COR-L47 (cell line): ENCODE data around the gene RHOBTB3.

Experiments used
- DNase-seq: peaks from one replicate; lab custom pipeline; 2025; lab: John Stamatoyannopoulos, UW

Gene RHOBTB3

GRCh38 chr5:95731571-95732554 lies 727 bp downstream of the RHOBTB3 start:
- peak; percentile 49 for DNase-seq

GRCh38 chr5:95733107-95733665 lies 2.0 kb downstream of the RHOBTB3 start:
- no peak for DNase-seq

- no peak for DNase-seq
These were observed 3.1 kb downstream of the RHOBTB3 start for GRCh38 chr5:95734187-95734586.

- DNase-seq = no peak
These were observed 3.8 kb downstream of the RHOBTB3 start for GRCh38 chr5:95734906-95735305.

GRCh38 chr5:95735406-95735805 lies 4.3 kb downstream of the RHOBTB3 start:
- no peak for DNase-seq

GRCh38 chr5:95738072-95738471 lies 6.9 kb downstream of the RHOBTB3 start:
- no peak for DNase-seq

- DNase-seq = no peak
These were observed 7.7 kb downstream of the RHOBTB3 start for GRCh38 chr5:95738834-95739233.

- no peak for DNase-seq
These were observed 8.7 kb downstream of the RHOBTB3 start for GRCh38 chr5:95739857-95740256.

- no peak for DNase-seq
These were observed 10.3 kb downstream of the RHOBTB3 start for GRCh38 chr5:95741458-95741857.

GRCh38 chr5:95743232-95743631 lies 12.1 kb downstream of the RHOBTB3 start:
- DNase-seq = no peak

- no peak for DNase-seq
These were observed 12.7 kb downstream of the RHOBTB3 start for GRCh38 chr5:95743877-95744276.

- no peak for DNase-seq
These were observed 15.1 kb downstream of the RHOBTB3 start for GRCh38 chr5:95746194-95746593.

- no peak for DNase-seq
These were observed 15.9 kb downstream of the RHOBTB3 start for GRCh38 chr5:95746722-95747679.

- DNase-seq = no peak
These were observed 17.0 kb downstream of the RHOBTB3 start for GRCh38 chr5:95748133-95748532.

GRCh38 chr5:95754545-95754944 lies 23.4 kb downstream of the RHOBTB3 start:
- DNase-seq = no peak

- DNase-seq = no peak
These were observed 27.9 kb downstream of the RHOBTB3 start for GRCh38 chr5:95759005-95759404.

GRCh38 chr5:95759634-95760033 lies 28.5 kb downstream of the RHOBTB3 start:
- no peak for DNase-seq

GRCh38 chr5:95760273-95761191 lies 29.4 kb downstream of the RHOBTB3 start:
- no peak for DNase-seq

GRCh38 chr5:95761771-95762651 lies 30.9 kb downstream of the RHOBTB3 start:
- DNase-seq = no peak

- DNase-seq = no peak
These were observed 31.5 kb downstream of the RHOBTB3 start for GRCh38 chr5:95762652-95763041.
